ENCODE data around the gene VGLL4. TPM values are rescaled to one million over a fixed set of nuclear protein-coding genes. Genes with fewer than 3 reads are reported as not detected.
"Not testable (repeated sequence)": the region's sequence is repeated elsewhere in the genome, so short reads cannot be mapped to it uniquely, and the experiment has no call there.

The VGLL4 gene
- total RNA-seq, 5 donors from 2014 or later (not counting 1 experiment from before 2014, with no cell fraction given), result 24.7 to 33.4 (median 28.4) TPM

GRCh38 chr3:11511606-11512005 lies 132.1 kb downstream of the VGLL4 start:
- H3K9me3 ChIP-seq; H3K36me3 ChIP-seq (ENCODE audit: control insufficient read depth in 2 of 2, extremely low read depth in 1 of 2, insufficient read depth in 1 of 2, low read length in 1 of 2); H3K27me3 ChIP-seq (replicated peaks in 1 of 2; ENCODE audit: control insufficient read depth in 2 of 2, extremely low read depth in 1 of 2, insufficient read depth in 2 of 2, low read length in 1 of 2); ATAC-seq (replicated peaks in 1 of 4); H3K27ac ChIP-seq (ENCODE audit: low read length); H3K9me3 Mint-ChIP-seq; H3K4me3 Mint-ChIP-seq; H3K4me1 ChIP-seq (ENCODE audit: control insufficient read depth in 1 of 2, extremely low read depth in 1 of 2, insufficient read depth in 2 of 2, low read length in 2 of 2); H3K27ac Mint-ChIP-seq; H3K4me3 ChIP-seq (ENCODE audit: control insufficient read depth in 1 of 2, extremely low read depth in 1 of 2, low read length in 1 of 2); CTCF ChIA-PET; POLR2A ChIA-PET; H3K27me3 Mint-ChIP-seq; DNase-seq: not testable (repeated sequence)
- 96% methylated on average over 7 of the region's 20 CpGs for WGBS (ENCODE audit: insufficient coverage)
- H3K36me3 Mint-ChIP-seq, result peaks cover 35% of the 10 kb centered on the region
- H3K4me1 Mint-ChIP-seq, result peaks cover 0 to 16% (median 2%) of the 10 kb centered on the region in 3 donors

- Mint-ChIP-seq H3K4me3 (no peak overlapping the region), H3K36me3 (peaks cover 35% of the 10 kb centered on the region), H3K27ac (no peak overlapping the region), H3K27me3 (no peaks in the 10 kb centered on the region), H3K9me3 (no peaks in the 10 kb centered on the region), H3K4me1 (peaks cover 0 to 16% (median 2%) of the 10 kb centered on the region in 3 donors)
- ChIA-PET POLR2A (no interaction called here), CTCF (no interaction called here)
- Histone ChIP-seq H3K4me1 (ENCODE audit: control insufficient read depth in 1 of 2, extremely low read depth in 1 of 2, insufficient read depth in 2 of 2, low read length in 2 of 2) (no peaks in the 10 kb centered on the region), H3K27me3 (replicated peaks in 1 of 2; ENCODE audit: control insufficient read depth in 2 of 2, extremely low read depth in 1 of 2, insufficient read depth in 2 of 2, low read length in 1 of 2) (no peaks in the 10 kb centered on the region), H3K9me3 (no peaks in the 10 kb centered on the region), H3K27ac (ENCODE audit: low read length) (no peak overlapping the region), H3K4me3 (ENCODE audit: control insufficient read depth in 1 of 2, extremely low read depth in 1 of 2, low read length in 1 of 2) (no peak overlapping the region), H3K36me3 (ENCODE audit: control insufficient read depth in 2 of 2, extremely low read depth in 1 of 2, insufficient read depth in 1 of 2, low read length in 1 of 2) (no peaks in the 10 kb centered on the region)
- WGBS (ENCODE audit: insufficient coverage), result 96% methylated on average over 4 of the region's 5 CpGs
- DNase-seq, result no peak
- no peak for ATAC-seq (replicated peaks in 1 of 4)
Observed at GRCh38 chr3:11510356-11510755, 133.4 kb downstream of the VGLL4 start.

GRCh38 chr3:11510001-11510340 lies 133.7 kb downstream of the VGLL4 start:
- no peaks in the 10 kb centered on the region for H3K9me3 Mint-ChIP-seq
- H3K36me3 ChIP-seq (ENCODE audit: control insufficient read depth in 2 of 2, extremely low read depth in 1 of 2, insufficient read depth in 1 of 2, low read length in 1 of 2), result no peaks in the 10 kb centered on the region
- no peak overlapping the region for H3K27ac Mint-ChIP-seq
- H3K36me3 Mint-ChIP-seq, result peaks cover 34% of the 10 kb centered on the region
- ATAC-seq (replicated peaks in 1 of 4) (no peak), DNase-seq (no peak)
- no peak overlapping the region for H3K27ac ChIP-seq (ENCODE audit: low read length)
- ChIA-PET CTCF (no interaction called here), POLR2A (no interaction called here)
- H3K4me1 ChIP-seq (ENCODE audit: control insufficient read depth in 1 of 2, extremely low read depth in 1 of 2, insufficient read depth in 2 of 2, low read length in 2 of 2), result no peaks in the 10 kb centered on the region
- no peaks in the 10 kb centered on the region for H3K27me3 ChIP-seq (replicated peaks in 1 of 2; ENCODE audit: control insufficient read depth in 2 of 2, extremely low read depth in 1 of 2, insufficient read depth in 2 of 2, low read length in 1 of 2)
- H3K4me3 ChIP-seq (ENCODE audit: control insufficient read depth in 1 of 2, extremely low read depth in 1 of 2, low read length in 1 of 2), result no peak overlapping the region
- peaks cover 0 to 16% (median 2%) of the 10 kb centered on the region in 3 donors for H3K4me1 Mint-ChIP-seq
- no peak overlapping the region for H3K4me3 Mint-ChIP-seq
- no peaks in the 10 kb centered on the region for H3K9me3 ChIP-seq
- WGBS (ENCODE audit: insufficient coverage), result 88% methylated on average over 2 of the region's 5 CpGs
- H3K27me3 Mint-ChIP-seq, result no peaks in the 10 kb centered on the region

GRCh38 chr3:11509173-11510000 lies 134.3 kb downstream of the VGLL4 start:
- ATAC-seq (replicated peaks in 1 of 4), result no peak
- ChIA-PET CTCF (no interaction called here), POLR2A (no interaction called here)
- Histone ChIP-seq H3K4me1 (ENCODE audit: control insufficient read depth in 1 of 2, extremely low read depth in 1 of 2, insufficient read depth in 2 of 2, low read length in 2 of 2) (no peaks in the 10 kb centered on the region), H3K36me3 (ENCODE audit: control insufficient read depth in 2 of 2, extremely low read depth in 1 of 2, insufficient read depth in 1 of 2, low read length in 1 of 2) (no peaks in the 10 kb centered on the region), H3K4me3 (ENCODE audit: control insufficient read depth in 1 of 2, extremely low read depth in 1 of 2, low read length in 1 of 2) (no peak overlapping the region), H3K9me3 (no peaks in the 10 kb centered on the region), H3K27ac (ENCODE audit: low read length) (no peak overlapping the region), H3K27me3 (replicated peaks in 1 of 2; ENCODE audit: control insufficient read depth in 2 of 2, extremely low read depth in 1 of 2, insufficient read depth in 2 of 2, low read length in 1 of 2) (no peaks in the 10 kb centered on the region)
- WGBS (ENCODE audit: insufficient coverage), result 100% methylated on average over 3 of the region's 9 CpGs
- H3K4me1 Mint-ChIP-seq, result peaks cover 0 to 13% (median under 1%) of the 10 kb centered on the region in 3 donors
- H3K36me3 Mint-ChIP-seq, result peaks cover 30% of the 10 kb centered on the region
- H3K4me3 Mint-ChIP-seq, result no peak overlapping the region
- no peaks in the 10 kb centered on the region for H3K27me3 Mint-ChIP-seq
- DNase-seq, result no peak
- H3K9me3 Mint-ChIP-seq, result no peaks in the 10 kb centered on the region
- H3K27ac Mint-ChIP-seq, result no peak overlapping the region

GRCh38 chr3:11508346-11509172 lies 135.2 kb downstream of the VGLL4 start:
- Histone ChIP-seq H3K4me3 (ENCODE audit: control insufficient read depth in 1 of 2, extremely low read depth in 1 of 2, low read length in 1 of 2) (no peak overlapping the region), H3K4me1 (ENCODE audit: control insufficient read depth in 1 of 2, extremely low read depth in 1 of 2, insufficient read depth in 2 of 2, low read length in 2 of 2) (no peaks in the 10 kb centered on the region), H3K9me3 (no peaks in the 10 kb centered on the region), H3K36me3 (ENCODE audit: control insufficient read depth in 2 of 2, extremely low read depth in 1 of 2, insufficient read depth in 1 of 2, low read length in 1 of 2) (no peaks in the 10 kb centered on the region), H3K27me3 (replicated peaks in 1 of 2; ENCODE audit: control insufficient read depth in 2 of 2, extremely low read depth in 1 of 2, insufficient read depth in 2 of 2, low read length in 1 of 2) (no peaks in the 10 kb centered on the region), H3K27ac (ENCODE audit: low read length) (no peak overlapping the region)
- Mint-ChIP-seq H3K4me3 (no peak overlapping the region), H3K36me3 (peaks cover 26% of the 10 kb centered on the region), H3K27ac (no peak overlapping the region), H3K27me3 (no peaks in the 10 kb centered on the region), H3K4me1 (peaks cover 0 to 5% (median 0%) of the 10 kb centered on the region in 3 donors), H3K9me3 (no peaks in the 10 kb centered on the region)
- 100% methylated on average over 2 of the region's 5 CpGs for WGBS (ENCODE audit: insufficient coverage)
- no peak for ATAC-seq (replicated peaks in 1 of 4)
- DNase-seq, result no peak
- POLR2A ChIA-PET, result no interaction called here
- CTCF ChIA-PET, result interaction anchor here (0.5 to 0.6 kb wide), 2 partner anchors 65 to 960 kb away, joined by 3 to 4 read pairs; no protein-coding TSS in a partner anchor

GRCh38 chr3:11507719-11508118 lies 136.0 kb downstream of the VGLL4 start:
- DNase-seq (no peak), ATAC-seq (replicated peaks in 1 of 4) (no peak)
- peaks cover 0 to 5% (median 0%) of the 10 kb centered on the region in 3 donors for H3K4me1 Mint-ChIP-seq
- H3K4me3 Mint-ChIP-seq, result no peak overlapping the region
- no peaks in the 10 kb centered on the region for H3K9me3 Mint-ChIP-seq
- H3K36me3 Mint-ChIP-seq, result peaks cover 26% of the 10 kb centered on the region
- Histone ChIP-seq H3K36me3 (ENCODE audit: control insufficient read depth in 2 of 2, extremely low read depth in 1 of 2, insufficient read depth in 1 of 2, low read length in 1 of 2) (no peaks in the 10 kb centered on the region), H3K9me3 (no peaks in the 10 kb centered on the region), H3K27me3 (replicated peaks in 1 of 2; ENCODE audit: control insufficient read depth in 2 of 2, extremely low read depth in 1 of 2, insufficient read depth in 2 of 2, low read length in 1 of 2) (no peaks in the 10 kb centered on the region), H3K4me3 (ENCODE audit: control insufficient read depth in 1 of 2, extremely low read depth in 1 of 2, low read length in 1 of 2) (no peak overlapping the region), H3K27ac (ENCODE audit: low read length) (no peak overlapping the region), H3K4me1 (ENCODE audit: control insufficient read depth in 1 of 2, extremely low read depth in 1 of 2, insufficient read depth in 2 of 2, low read length in 2 of 2) (no peaks in the 10 kb centered on the region)
- ChIA-PET POLR2A (interaction anchor here in 1 of 2 donors (0.6 kb wide), 1 partner anchor 85 kb away, joined by 11 read pairs; no protein-coding TSS in a partner anchor), CTCF (no interaction called here)
- no peaks in the 10 kb centered on the region for H3K27me3 Mint-ChIP-seq
- H3K27ac Mint-ChIP-seq, result no peak overlapping the region
